ENCODE results near the gene CPNE7. TPM values are rescaled to one million over a fixed set of nuclear protein-coding genes. Genes with fewer than 3 reads are reported as not detected.

Gene CPNE7
- total and polyA plus RNA-seq, 2 of the 13 experiments (the other 11 are each of a cell fraction or from before 2014, with no cell fraction given): 0.59 TPM; not detected in 1

DNA sequence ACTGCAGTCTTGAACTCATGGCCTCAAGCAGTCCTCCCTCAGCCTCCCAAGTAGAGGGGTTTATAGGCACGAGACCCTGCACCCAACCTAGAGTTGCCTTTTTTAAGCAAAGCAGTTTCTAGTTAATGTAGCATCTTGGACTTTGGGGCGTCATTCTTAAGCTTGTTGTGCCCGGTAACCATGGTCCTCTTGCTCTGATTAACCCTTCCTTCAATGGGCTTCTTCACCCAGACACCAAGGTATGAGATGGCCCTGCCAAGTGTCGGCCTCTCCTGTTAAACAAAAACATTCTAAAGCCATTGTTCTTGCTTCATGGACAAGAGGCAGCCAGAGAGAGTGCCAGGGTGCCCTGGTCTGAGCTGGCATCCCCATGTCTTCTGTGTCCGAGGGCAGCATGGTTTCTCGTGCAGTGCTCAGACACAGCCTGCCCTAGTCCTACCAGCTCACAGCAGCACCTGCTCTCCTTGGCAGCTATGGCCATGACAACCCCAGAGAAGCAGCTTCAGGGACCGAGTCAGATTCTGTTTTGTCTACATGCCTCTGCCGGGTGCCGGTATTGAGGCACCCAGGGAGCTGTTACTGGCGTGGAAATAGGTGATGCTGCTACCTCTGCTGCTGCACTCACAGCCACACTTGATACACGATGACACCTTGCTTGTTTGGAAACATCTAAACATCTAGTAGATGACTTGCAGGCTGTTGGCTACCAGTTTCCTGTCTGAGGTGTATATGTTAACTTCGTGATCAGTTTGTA, 11.7 kb upstream of the CPNE7 start (continued):
- TF ChIP-seq POLR2A (IDR thresholded peaks at IDR 0.05; ENCODE audit: insufficient read depth in 1 of 2, low read depth in 2 of 2, low read length in 2 of 2): peak; percentile 57 to 61; a peak in 3 of 4 replicates
- no peak for TF ChIP-seq ATF6 (CRISPR knock-in tag; conservative IDR thresholded peaks at IDR 0.05)
- TF ChIP-seq, protein P1, sequence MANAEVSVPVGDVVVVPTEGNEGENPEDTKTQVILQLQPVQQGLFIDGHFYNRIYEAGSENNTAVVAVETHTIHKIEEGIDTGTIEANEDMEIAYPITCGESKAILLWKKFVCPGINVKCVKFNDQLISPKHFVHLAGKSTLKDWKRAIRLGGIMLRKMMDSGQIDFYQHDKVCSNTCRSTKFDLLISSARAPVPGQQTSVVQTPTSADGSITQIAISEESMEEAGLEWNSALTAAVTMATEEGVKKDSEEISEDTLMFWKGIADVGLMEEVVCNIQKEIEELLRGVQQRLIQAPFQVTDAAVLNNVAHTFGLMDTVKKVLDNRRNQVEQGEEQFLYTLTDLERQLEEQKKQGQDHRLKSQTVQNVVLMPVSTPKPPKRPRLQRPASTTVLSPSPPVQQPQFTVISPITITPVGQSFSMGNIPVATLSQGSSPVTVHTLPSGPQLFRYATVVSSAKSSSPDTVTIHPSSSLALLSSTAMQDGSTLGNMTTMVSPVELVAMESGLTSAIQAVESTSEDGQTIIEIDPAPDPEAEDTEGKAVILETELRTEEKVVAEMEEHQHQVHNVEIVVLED (CRISPR knock-in tag; IDR thresholded peaks at IDR 0.05; ENCODE audit: borderline replicate concordance): no peak
- TF ChIP-seq SIN3A (IDR thresholded peaks at IDR 0.05; ENCODE audit: borderline replicate concordance, low read depth, low read length): no peak
- 0 out of 2 replicates have a peak, but pooled peaks have one; percentile 19 for TF ChIP-seq BORCS8-MEF2B (CRISPR knock-in tag; IDR thresholded peaks at IDR 0.05)
- no peak; the same call in 1 of the 2 replicates for TF ChIP-seq ZBTB20 (CRISPR knock-in tag; IDR thresholded peaks at IDR 0.05; ENCODE audit: borderline replicate concordance, low read depth)
- no peak for TF ChIP-seq DRAP1 (CRISPR knock-in tag; IDR thresholded peaks at IDR 0.05)
- TF ChIP-seq POLR2AphosphoS2 (IDR thresholded peaks at IDR 0.05; ENCODE audit: low read depth, low read length): peak; percentile 88; the same call in 1 of the 2 replicates
- TF ChIP-seq ZNF30 (CRISPR knock-in tag; IDR thresholded peaks at IDR 0.05): no peak
- no peak for TF ChIP-seq ATF1 (CRISPR knock-in tag; IDR thresholded peaks at IDR 0.05)
- TF ChIP-seq ZNF441 (CRISPR knock-in tag; IDR thresholded peaks at IDR 0.05; ENCODE audit: borderline replicate concordance): 0 out of 2 replicates have a peak, but pooled peaks have one; percentile 30
- no peak for TF ChIP-seq ZSCAN12 (CRISPR knock-in tag; IDR thresholded peaks at IDR 0.05)
- no peak for TF ChIP-seq ZNF12 (CRISPR knock-in tag; IDR thresholded peaks at IDR 0.05)
- no peak for TF ChIP-seq ERF (CRISPR knock-in tag; IDR thresholded peaks at IDR 0.05)
- no peak for TF ChIP-seq DR1 (CRISPR knock-in tag; IDR thresholded peaks at IDR 0.05)
- no peak for TF ChIP-seq REL (CRISPR knock-in tag; conservative IDR thresholded peaks at IDR 0.05)
- TF ChIP-seq ZNF343 (CRISPR knock-in tag; IDR thresholded peaks at IDR 0.05): 0 out of 2 replicates have a peak, but pooled peaks have one; percentile 24

All from HepG2 (cell line).